ENCODE data around the gene NOL3. TPM values are rescaled to one million over a fixed set of nuclear protein-coding genes. Genes with fewer than 3 reads are reported as not detected.
A peak's percentile ranks its signal among the peaks of the same experiment; 100 is the strongest.

The NOL3 gene
- total and polyA plus RNA-seq, 2 donors (not counting 3 experiments of a cell fraction or from before 2014, with no cell fraction given), result 16.0 to 19.4 TPM

DNA sequence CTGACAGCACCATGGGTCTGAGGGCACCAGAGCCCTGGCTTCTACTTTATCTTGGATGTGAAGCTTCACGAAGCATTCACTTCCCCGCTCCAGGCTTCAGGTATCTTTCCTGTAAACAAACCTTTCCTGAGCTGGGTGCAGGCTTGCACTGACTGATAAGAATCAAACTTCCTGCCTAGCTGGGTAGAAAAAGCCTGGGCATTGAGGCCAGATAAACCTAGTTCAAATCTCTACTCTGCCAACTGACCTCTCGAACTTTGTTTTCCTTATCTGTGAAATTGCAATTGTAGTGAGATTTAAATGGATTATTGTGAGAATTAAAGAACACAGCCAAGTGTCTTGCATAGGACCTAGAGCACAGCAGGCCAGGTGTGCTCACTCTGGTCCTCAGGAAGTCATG lies 53.7 kb downstream of the NOL3 start:
- POLR2A ChIA-PET, result no interaction called here
- FAIRE-seq (peak; percentile 64), DNase-seq (ENCODE audit: low read depth, low spot score) (no peak)
- no peak overlapping the region for H3K27ac ChIP-seq (ENCODE audit: insufficient read depth, low read depth, low read length)
- H3K4me3 ChIP-seq (replicated peaks in 1 of 3; ENCODE audit: insufficient read depth in 1 of 3, low read depth in 1 of 3, low read length in 3 of 3), result no peak overlapping the region
- intact Hi-C loops (cut with micrococcal nuclease), result no loop called here
- H3K4me1 ChIP-seq (ENCODE audit: control insufficient read depth, extremely low read depth, insufficient read depth, low read length), result peaks cover 18% of the 10 kb centered on the region
- H3K27me3 ChIP-seq (ENCODE audit: control insufficient read depth in 2 of 2, insufficient read depth in 2 of 2, low read length in 2 of 2), result no peaks in the 10 kb centered on the region
- no peak overlapping the region for H2AFZ ChIP-seq (ENCODE audit: low read depth, low read length)
- H3K9ac ChIP-seq (replicated peaks; ENCODE audit: extremely low read depth, insufficient read depth, low read length), result no peak overlapping the region
- no TSS peak for BruUV-seq (replicated peaks)
- CTCF ChIA-PET, result interaction anchor here (1.1 to 1.4 kb wide), 3 partner anchors 20 to 26 kb away, joined by 3 read pairs; no protein-coding TSS in a partner anchor
- H3K36me3 ChIP-seq (ENCODE audit: control insufficient read depth in 2 of 2, extremely low read depth in 1 of 2, insufficient read depth in 2 of 2, low read length in 2 of 2), result peaks cover 0 to 9% of the 10 kb centered on the region in 2 experiments
- no peaks in the 10 kb centered on the region for H4K20me1 ChIP-seq (replicated peaks; ENCODE audit: control insufficient read depth, extremely low read depth, insufficient read depth, low read length)
- peaks cover 11% of the 10 kb centered on the region for H3K79me2 ChIP-seq (ENCODE audit: control insufficient read depth, insufficient read depth, low read length)
- dilution Hi-C loops (cut with MboI; ENCODE audit: extremely low pct_ligation_motif_present, low sequenced_read_pairs), result no loop called here
- TF ChIP-seq MYC (IDR thresholded peaks at IDR 0.05; ENCODE audit: low read depth, low read length), result no peak
- peak; percentile 61 for TF ChIP-seq GATA2 (IDR thresholded peaks at IDR 0.05; ENCODE audit: insufficient read depth, insufficient read length, low read depth, low read length)
- TF ChIP-seq, protein P1, sequence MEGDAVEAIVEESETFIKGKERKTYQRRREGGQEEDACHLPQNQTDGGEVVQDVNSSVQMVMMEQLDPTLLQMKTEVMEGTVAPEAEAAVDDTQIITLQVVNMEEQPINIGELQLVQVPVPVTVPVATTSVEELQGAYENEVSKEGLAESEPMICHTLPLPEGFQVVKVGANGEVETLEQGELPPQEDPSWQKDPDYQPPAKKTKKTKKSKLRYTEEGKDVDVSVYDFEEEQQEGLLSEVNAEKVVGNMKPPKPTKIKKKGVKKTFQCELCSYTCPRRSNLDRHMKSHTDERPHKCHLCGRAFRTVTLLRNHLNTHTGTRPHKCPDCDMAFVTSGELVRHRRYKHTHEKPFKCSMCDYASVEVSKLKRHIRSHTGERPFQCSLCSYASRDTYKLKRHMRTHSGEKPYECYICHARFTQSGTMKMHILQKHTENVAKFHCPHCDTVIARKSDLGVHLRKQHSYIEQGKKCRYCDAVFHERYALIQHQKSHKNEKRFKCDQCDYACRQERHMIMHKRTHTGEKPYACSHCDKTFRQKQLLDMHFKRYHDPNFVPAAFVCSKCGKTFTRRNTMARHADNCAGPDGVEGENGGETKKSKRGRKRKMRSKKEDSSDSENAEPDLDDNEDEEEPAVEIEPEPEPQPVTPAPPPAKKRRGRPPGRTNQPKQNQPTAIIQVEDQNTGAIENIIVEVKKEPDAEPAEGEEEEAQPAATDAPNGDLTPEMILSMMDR (IDR thresholded peaks at IDR 0.05; ENCODE audit: extremely low read depth in 1 of 2, insufficient read depth in 1 of 2, low read depth in 1 of 2, low read length in 2 of 2), result no peak
- no peak overlapping the region for H3K4me2 ChIP-seq (ENCODE audit: insufficient read depth, low read length)
- no peaks in the 10 kb centered on the region for H3K9me1 ChIP-seq (replicated peaks; ENCODE audit: control insufficient read depth, extremely low read depth, insufficient read depth, low read length)
- H3K9me3 ChIP-seq (replicated peaks; ENCODE audit: control insufficient read depth, insufficient read depth, low read length), result no peaks in the 10 kb centered on the region

MicroRNA genes within 50 kb of the gene (microRNA counts, 767-probe panel; counts per million panel counts)
- 723 counts per million, percentile 96 among the panel's probes with 10 or more counts for microRNA hsa-miR-328

Small RNA genes lying within 50 kb of the gene (microRNA-seq; reads per million reads assigned to microRNA genes)
- 25.3 reads per million, percentile 38 among the genes with 10 or more reads in this experiment for gene MIR328 (ENCODE audit: borderline number of aligned reads, borderline replicate concordance)

Small RNA genes lying within 50 kb of the gene (small RNA-seq; reads per million reads assigned to genes)
- not detected for gene MIR328 (ENCODE audit: insufficient read depth, insufficient read length, low read depth, low replicate concordance)

Other genes with a start within 250 kb of the NOL3 start
- 0.22 and 0.46 TPM in 2 replicates for gene RRAD, start 245.0 kb upstream of the NOL3 start, total RNA-seq
- 0.48 and 0.60 TPM in 2 replicates for gene RRAD, start 245.0 kb upstream of the NOL3 start, polyA plus RNA-seq
- gene CIAO2B, start 236.1 kb upstream of the NOL3 start, total RNA-seq, result 78.7 and 85.2 TPM in 2 replicates
- gene CIAO2B, start 236.1 kb upstream of the NOL3 start, polyA plus RNA-seq, result 314 and 423 TPM in 2 replicates
- gene CES2, start 235.0 kb upstream of the NOL3 start, total RNA-seq, result 24.5 and 28.8 TPM in 2 replicates
- 19.1 and 19.6 TPM in 2 replicates for gene CES2, start 235.0 kb upstream of the NOL3 start, polyA plus RNA-seq
- gene CES3, start 209.3 kb upstream of the NOL3 start, total RNA-seq, result not detected in 2 replicates
- 0.10 and 0.13 TPM in 2 replicates for gene CES3, start 209.3 kb upstream of the NOL3 start, polyA plus RNA-seq
- gene CES4A, start 181.9 kb upstream of the NOL3 start, total RNA-seq, result 3.9 and 5.4 TPM in 2 replicates
- 13.3 and 16.4 TPM in 2 replicates for gene CES4A, start 181.9 kb upstream of the NOL3 start, polyA plus RNA-seq
- gene CBFB, start 141.4 kb upstream of the NOL3 start, total RNA-seq, result 103 and 113 TPM in 2 replicates
- gene CBFB, start 141.4 kb upstream of the NOL3 start, polyA plus RNA-seq, result 22.0 and 27.8 TPM in 2 replicates
- 16.1 and 18.5 TPM in 2 replicates for gene PHAF1, start 60.6 kb upstream of the NOL3 start, total RNA-seq
- gene PHAF1, start 60.6 kb upstream of the NOL3 start, polyA plus RNA-seq, result 21.1 and 21.9 TPM in 2 replicates
- gene B3GNT9, start 19.5 kb upstream of the NOL3 start, total RNA-seq, result 1.6 and 4.0 TPM in 2 replicates
- gene B3GNT9, start 19.5 kb upstream of the NOL3 start, polyA plus RNA-seq, result 6.4 and 6.8 TPM in 2 replicates
- 15.2 and 17.4 TPM in 2 replicates for gene TRADD, start 10.6 kb upstream of the NOL3 start, total RNA-seq
- 22.6 and 23.3 TPM in 2 replicates for gene TRADD, start 10.6 kb upstream of the NOL3 start, polyA plus RNA-seq
- 5.4 and 7.0 TPM in 2 replicates for gene FBXL8, start 10.6 kb upstream of the NOL3 start, total RNA-seq
- 7.4 and 12.8 TPM in 2 replicates for gene FBXL8, start 10.6 kb upstream of the NOL3 start, polyA plus RNA-seq
- 4.7 and 5.5 TPM in 2 replicates for gene HSF4, start 5.8 kb upstream of the NOL3 start, total RNA-seq
- 4.8 and 7.9 TPM in 2 replicates for gene HSF4, start 5.8 kb upstream of the NOL3 start, polyA plus RNA-seq
- gene MATCAP1, start 13.4 kb downstream of the NOL3 start, total RNA-seq, result 45.8 and 53.3 TPM in 2 replicates
- gene MATCAP1, start 13.4 kb downstream of the NOL3 start, polyA plus RNA-seq, result 44.5 and 49.0 TPM in 2 replicates
- gene EXOC3L1, start 19.6 kb downstream of the NOL3 start, total RNA-seq, result 10.8 and 19.4 TPM in 2 replicates
- 10.2 and 11.6 TPM in 2 replicates for gene EXOC3L1, start 19.6 kb downstream of the NOL3 start, polyA plus RNA-seq
- 110 and 112 TPM in 2 replicates for gene E2F4, start 21.6 kb downstream of the NOL3 start, total RNA-seq
- 168 and 199 TPM in 2 replicates for gene E2F4, start 21.6 kb downstream of the NOL3 start, polyA plus RNA-seq
- gene ELMO3, start 28.6 kb downstream of the NOL3 start, total RNA-seq, result 4.3 and 5.7 TPM in 2 replicates
- 3.9 and 4.1 TPM in 2 replicates for gene ELMO3, start 28.6 kb downstream of the NOL3 start, polyA plus RNA-seq
- gene TMEM208, start 56.6 kb downstream of the NOL3 start, total RNA-seq, result 35.3 and 36.3 TPM in 2 replicates
- gene TMEM208, start 56.6 kb downstream of the NOL3 start, polyA plus RNA-seq, result 94.0 and 98.4 TPM in 2 replicates
- gene FHOD1, start 76.9 kb downstream of the NOL3 start, total RNA-seq, result 104 and 124 TPM in 2 replicates
- 63.6 and 78.6 TPM in 2 replicates for gene FHOD1, start 76.9 kb downstream of the NOL3 start, polyA plus RNA-seq
- gene SLC9A5, start 78.4 kb downstream of the NOL3 start, total RNA-seq, result 2.8 and 4.2 TPM in 2 replicates
- 2.7 and 3.2 TPM in 2 replicates for gene SLC9A5, start 78.4 kb downstream of the NOL3 start, polyA plus RNA-seq
- 23.9 and 26.6 TPM in 2 replicates for gene PLEKHG4, start 109.0 kb downstream of the NOL3 start, total RNA-seq
- 34.8 and 35.6 TPM in 2 replicates for gene PLEKHG4, start 109.0 kb downstream of the NOL3 start, polyA plus RNA-seq
- gene KCTD19, start 156.2 kb downstream of the NOL3 start, total RNA-seq, result 0.16 and 0.44 TPM in 2 replicates
- 0.10 and 0.21 TPM in 2 replicates for gene KCTD19, start 156.2 kb downstream of the NOL3 start, polyA plus RNA-seq
- gene LRRC36, start 156.3 kb downstream of the NOL3 start, total RNA-seq, result 2.0 and 2.4 TPM in 2 replicates
- gene LRRC36, start 156.3 kb downstream of the NOL3 start, polyA plus RNA-seq, result 0.30 and 0.37 TPM in 2 replicates
- 1.3 and 2.0 TPM in 2 replicates for gene TPPP3, start 223.0 kb downstream of the NOL3 start, total RNA-seq
- 0.33 and 0.91 TPM in 2 replicates for gene TPPP3, start 223.0 kb downstream of the NOL3 start, polyA plus RNA-seq
- 12.9 and 14.4 TPM in 2 replicates for gene ZDHHC1, start 245.9 kb downstream of the NOL3 start, total RNA-seq
- 11.4 and 14.1 TPM in 2 replicates for gene ZDHHC1, start 245.9 kb downstream of the NOL3 start, polyA plus RNA-seq